ENCODE data around the gene KLHDC4.

KLHDC4 gene

GRCh38 chr16:87692756-87693155, 73.0 kb downstream of the KLHDC4 start:
- TF ChIP-seq CTCF (IDR thresholded peaks at IDR 0.05; ENCODE audit: insufficient read depth, low read length, missing control alignments), result no peak
- DNase-seq (ENCODE audit: low read depth, low spot score), result no peak
- POLR2A ChIA-PET, result no interaction called here
- H3K4me3 ChIP-seq (ENCODE audit: low read depth, low read length), result no peak overlapping the region
- CTCF ChIA-PET, result interaction anchor here (1.0 to 3.3 kb wide), 4 partner anchors 10 to 104 kb away, joined by 3 to 25 read pairs (median 4); no protein-coding TSS in a partner anchor

GRCh38 chr16:87692176-87692575, 73.6 kb downstream of the KLHDC4 start:
- ChIA-PET POLR2A (no interaction called here), CTCF (interaction anchor here (1.0 to 3.3 kb wide), 3 partner anchors 10 to 18 kb away, joined by 3 to 25 read pairs (median 4); no protein-coding TSS in a partner anchor)

GRCh38 chr16:87691686-87692079, 74.1 kb downstream of the KLHDC4 start:
- ChIA-PET POLR2A (no interaction called here), CTCF (interaction anchor here (1.0 to 3.3 kb wide), 3 partner anchors 11 to 18 kb away, joined by 3 to 25 read pairs (median 4); no protein-coding TSS in a partner anchor)
- no peak for DNase-seq (ENCODE audit: low read depth, low spot score)
- H3K4me3 ChIP-seq (ENCODE audit: low read depth, low read length), result no peak overlapping the region
- TF ChIP-seq CTCF (IDR thresholded peaks at IDR 0.05; ENCODE audit: insufficient read depth, low read length, missing control alignments), result no peak

More at GRCh38 chr16:87692176-87692575, 73.6 kb downstream of the KLHDC4 start:
- DNase-seq (ENCODE audit: low read depth, low spot score), result no peak
- no peak overlapping the region for H3K4me3 ChIP-seq (ENCODE audit: low read depth, low read length)
- TF ChIP-seq CTCF (IDR thresholded peaks at IDR 0.05; ENCODE audit: insufficient read depth, low read length, missing control alignments), result no peak

- no peak overlapping the region for H3K4me3 ChIP-seq (ENCODE audit: low read depth, low read length)
- no peak for TF ChIP-seq CTCF (IDR thresholded peaks at IDR 0.05; ENCODE audit: insufficient read depth, low read length, missing control alignments)
- POLR2A ChIA-PET, result no interaction called here
- DNase-seq (ENCODE audit: low read depth, low spot score), result no peak
- CTCF ChIA-PET, result interaction anchor here (1.5 to 3.3 kb wide), 2 partner anchors 11 to 12 kb away, joined by 5 to 25 read pairs; no protein-coding TSS in a partner anchor
Measured at GRCh38 chr16:87690911-87691685, 74.7 kb downstream of the KLHDC4 start.

- no peak for TF ChIP-seq CTCF (IDR thresholded peaks at IDR 0.05; ENCODE audit: insufficient read depth, low read length, missing control alignments)
- POLR2A ChIA-PET, result no interaction called here
- CTCF ChIA-PET, result interaction anchor here (1.0 to 1.5 kb wide), 2 partner anchors 11 to 12 kb away, joined by 3 to 5 read pairs; no protein-coding TSS in a partner anchor
- no peak for DNase-seq (ENCODE audit: low read depth, low spot score)
- H3K4me3 ChIP-seq (ENCODE audit: low read depth, low read length), result no peak overlapping the region
Measured at GRCh38 chr16:87689956-87690465, 75.8 kb downstream of the KLHDC4 start.
